Measurements from ENCODE around the gene TTC39C.

DNA sequence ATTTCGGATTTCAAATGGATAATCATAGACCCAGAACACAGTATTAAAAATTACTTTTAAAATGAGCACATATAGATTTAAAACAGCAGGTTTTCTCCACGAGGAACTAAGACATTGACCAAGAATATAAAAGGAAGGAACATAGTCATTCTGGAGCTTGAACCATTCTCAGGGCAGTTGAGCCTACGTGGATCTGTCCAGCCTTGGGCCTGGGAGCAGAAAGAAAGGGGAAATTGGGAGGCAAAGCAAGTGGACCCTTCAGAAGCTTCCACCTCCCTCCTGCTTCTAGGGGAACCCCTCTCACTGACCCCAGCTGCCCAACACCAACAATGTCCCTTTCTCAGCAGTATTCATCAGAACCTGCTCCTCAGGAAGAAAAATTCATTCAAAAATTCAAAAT is 31.4 kb upstream of the TTC39C start:
- TF ChIP-seq, protein P1, sequence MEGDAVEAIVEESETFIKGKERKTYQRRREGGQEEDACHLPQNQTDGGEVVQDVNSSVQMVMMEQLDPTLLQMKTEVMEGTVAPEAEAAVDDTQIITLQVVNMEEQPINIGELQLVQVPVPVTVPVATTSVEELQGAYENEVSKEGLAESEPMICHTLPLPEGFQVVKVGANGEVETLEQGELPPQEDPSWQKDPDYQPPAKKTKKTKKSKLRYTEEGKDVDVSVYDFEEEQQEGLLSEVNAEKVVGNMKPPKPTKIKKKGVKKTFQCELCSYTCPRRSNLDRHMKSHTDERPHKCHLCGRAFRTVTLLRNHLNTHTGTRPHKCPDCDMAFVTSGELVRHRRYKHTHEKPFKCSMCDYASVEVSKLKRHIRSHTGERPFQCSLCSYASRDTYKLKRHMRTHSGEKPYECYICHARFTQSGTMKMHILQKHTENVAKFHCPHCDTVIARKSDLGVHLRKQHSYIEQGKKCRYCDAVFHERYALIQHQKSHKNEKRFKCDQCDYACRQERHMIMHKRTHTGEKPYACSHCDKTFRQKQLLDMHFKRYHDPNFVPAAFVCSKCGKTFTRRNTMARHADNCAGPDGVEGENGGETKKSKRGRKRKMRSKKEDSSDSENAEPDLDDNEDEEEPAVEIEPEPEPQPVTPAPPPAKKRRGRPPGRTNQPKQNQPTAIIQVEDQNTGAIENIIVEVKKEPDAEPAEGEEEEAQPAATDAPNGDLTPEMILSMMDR (IDR thresholded peaks at IDR 0.05) = no peak
- no peak for TF ChIP-seq POLR2A (IDR thresholded peaks at IDR 0.05)
